ENCODE results near the gene CTBP2. TPM values are rescaled to one million over a fixed set of nuclear protein-coding genes. Genes with fewer than 3 reads are reported as not detected.
A peak's percentile ranks its signal among the peaks of the same experiment; 100 is the strongest.

CTBP2 gene
- total RNA-seq, 1 donor from 2014 or later, result 127 TPM

DNA sequence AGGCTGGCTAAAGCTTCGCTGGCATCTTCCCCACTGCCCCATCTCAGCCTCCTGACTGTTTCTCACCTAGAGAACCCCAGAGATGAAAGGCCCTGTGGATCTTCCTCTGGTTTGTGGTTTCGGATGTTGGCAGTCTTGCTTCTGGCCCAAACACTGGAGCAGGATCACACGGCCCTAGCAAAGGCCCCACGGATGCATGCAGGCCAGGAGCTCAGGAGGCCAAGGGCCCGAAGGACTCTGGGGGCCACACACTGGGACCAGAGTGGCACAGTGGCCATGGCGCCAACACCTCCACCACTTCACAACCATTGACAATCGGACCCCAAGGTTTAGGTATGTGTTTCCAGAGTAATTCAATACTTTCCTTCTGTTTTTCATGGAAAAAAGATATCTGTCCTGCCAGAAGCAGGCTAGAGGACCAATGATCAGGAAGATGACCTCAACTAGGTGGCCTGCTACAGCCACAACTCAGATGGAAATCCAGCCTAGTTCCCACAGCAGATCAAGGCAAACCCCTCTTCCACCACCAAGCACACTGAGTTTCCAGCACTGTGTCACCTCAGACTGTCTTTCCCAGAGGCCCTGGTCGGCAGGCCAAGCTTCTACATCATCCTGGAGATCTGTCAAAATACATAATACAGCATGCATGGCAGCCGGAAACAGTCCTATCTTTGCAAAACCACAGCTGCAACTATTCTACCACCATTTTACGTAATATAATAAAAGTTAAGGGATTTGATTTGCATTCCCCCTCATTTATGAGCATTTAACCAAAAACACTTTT, 53.0 kb downstream of the CTBP2 start:
- Mint-ChIP-seq H3K36me3 (ENCODE audit: low read depth) (peaks cover 40% of the 10 kb centered on the region), H3K4me3 (no peak overlapping the region), H3K4me1 (peaks cover 62% of the 10 kb centered on the region), H3K27me3 (ENCODE audit: low read depth) (no peaks in the 10 kb centered on the region), H3K9me3 (peaks cover 3% of the 10 kb centered on the region), H3K27ac (ENCODE audit: unreplicated experiment) (no peak overlapping the region)
- no peak for TF ChIP-seq CTCF (conservative IDR thresholded peaks at IDR 0.05)
- DNase-seq (ENCODE audit: low read depth, low spot score), result no peak

DNA sequence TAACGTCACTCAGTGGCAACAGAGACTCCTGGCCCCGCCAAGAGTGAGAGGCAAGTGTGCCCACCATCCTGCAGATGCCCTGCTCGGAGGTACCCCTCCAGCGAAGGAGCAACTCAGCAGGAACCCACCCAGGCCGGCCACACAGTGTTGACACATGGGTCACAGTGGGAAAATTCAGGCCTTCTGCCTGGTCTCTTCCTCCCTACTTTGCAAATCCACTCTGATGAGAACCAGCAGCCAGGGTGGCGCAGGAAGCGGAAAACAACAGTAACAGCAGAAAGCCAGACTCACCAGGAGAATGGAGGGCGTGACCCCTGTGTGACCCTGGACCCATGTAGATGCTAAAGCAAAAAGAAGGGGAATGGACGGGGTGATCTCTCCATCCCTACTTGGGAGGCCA, 53.8 kb downstream of the CTBP2 start:
- Mint-ChIP-seq H3K4me3 (no peak overlapping the region), H3K36me3 (ENCODE audit: low read depth) (peaks cover 40% of the 10 kb centered on the region), H3K27me3 (ENCODE audit: low read depth) (no peaks in the 10 kb centered on the region), H3K4me1 (peaks cover 68% of the 10 kb centered on the region), H3K27ac (ENCODE audit: unreplicated experiment) (no peak overlapping the region), H3K9me3 (peaks cover 3% of the 10 kb centered on the region)
- TF ChIP-seq CTCF (conservative IDR thresholded peaks at IDR 0.05), result no peak
- no peak for DNase-seq (ENCODE audit: low read depth, low spot score)

DNA sequence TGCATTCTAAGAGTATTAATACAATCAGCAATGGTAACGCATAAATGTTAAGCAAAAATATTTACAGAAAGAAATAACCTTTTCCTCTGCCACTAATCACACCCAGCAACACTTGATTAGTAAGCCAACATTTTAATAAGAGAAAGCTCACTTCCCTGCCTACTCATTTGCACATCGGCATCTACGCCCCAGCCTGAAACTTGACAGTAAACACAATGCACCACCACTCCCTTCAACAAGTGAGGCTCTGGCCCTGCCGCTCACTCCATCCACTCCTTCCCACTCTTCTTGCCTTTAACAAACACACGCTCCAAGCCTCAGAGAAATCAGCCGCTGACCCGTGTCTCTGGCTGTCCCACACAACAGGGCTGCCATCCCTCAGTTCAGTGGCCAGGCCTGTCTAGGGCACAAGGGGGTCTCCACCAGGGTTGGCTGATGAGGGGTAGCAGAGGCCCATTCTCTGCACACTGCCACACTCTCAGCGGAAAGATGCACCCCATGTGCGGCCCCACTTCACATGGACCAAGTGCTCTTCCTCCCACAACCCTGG, 54.6 kb downstream of the CTBP2 start:
- Mint-ChIP-seq H3K36me3 (ENCODE audit: low read depth) (peaks cover 39% of the 10 kb centered on the region), H3K27me3 (ENCODE audit: low read depth) (no peaks in the 10 kb centered on the region), H3K4me3 (no peak overlapping the region), H3K9me3 (peaks cover 3% of the 10 kb centered on the region), H3K4me1 (peaks cover 68% of the 10 kb centered on the region), H3K27ac (ENCODE audit: unreplicated experiment) (peak overlapping the region; percentile 14)
- TF ChIP-seq CTCF (conservative IDR thresholded peaks at IDR 0.05), result no peak
- DNase-seq (ENCODE audit: low read depth, low spot score), result no peak

GRCh38 chr10:125105155-125105554, 55.2 kb downstream of the CTBP2 start:
- H3K27me3 Mint-ChIP-seq (ENCODE audit: low read depth), result no peaks in the 10 kb centered on the region
- peaks cover 74% of the 10 kb centered on the region for H3K4me1 Mint-ChIP-seq
- peaks cover 32% of the 10 kb centered on the region for H3K36me3 Mint-ChIP-seq (ENCODE audit: low read depth)

GRCh38 chr10:125104559-125104958, 55.8 kb downstream of the CTBP2 start:
- no peak for TF ChIP-seq CTCF (conservative IDR thresholded peaks at IDR 0.05)
- Mint-ChIP-seq H3K27me3 (ENCODE audit: low read depth) (no peaks in the 10 kb centered on the region), H3K4me3 (no peak overlapping the region)

More at GRCh38 chr10:125105155-125105554, 55.2 kb downstream of the CTBP2 start:
- DNase-seq (ENCODE audit: low read depth, low spot score), result no peak
- H3K4me3 Mint-ChIP-seq, result no peak overlapping the region
- no peak overlapping the region for H3K27ac Mint-ChIP-seq (ENCODE audit: unreplicated experiment)
- H3K9me3 Mint-ChIP-seq, result peaks cover 3% of the 10 kb centered on the region
- TF ChIP-seq CTCF (conservative IDR thresholded peaks at IDR 0.05), result no peak

More at GRCh38 chr10:125104559-125104958, 55.8 kb downstream of the CTBP2 start:
- DNase-seq (ENCODE audit: low read depth, low spot score), result no peak
- Mint-ChIP-seq H3K36me3 (ENCODE audit: low read depth) (peaks cover 32% of the 10 kb centered on the region), H3K27ac (ENCODE audit: unreplicated experiment) (no peak overlapping the region), H3K9me3 (peaks cover 3% of the 10 kb centered on the region), H3K4me1 (peaks cover 80% of the 10 kb centered on the region)
